VCaP (cell line): ENCODE results near the gene RNFT2.

Source experiments
- H3K27ac ChIP-seq: fragments of 450-650 bp; 2 replicates; pipeline ENCODE4 v1.5.1; 2017
- CTCF ChIP-seq: fragments of 450-650 bp; conservative IDR thresholded peaks from 2 replicates; pipeline ENCODE4 v1.5.1; 2017; ENCODE audit warnings: mild to moderate bottlenecking, moderate library complexity

RNFT2 gene

DNA sequence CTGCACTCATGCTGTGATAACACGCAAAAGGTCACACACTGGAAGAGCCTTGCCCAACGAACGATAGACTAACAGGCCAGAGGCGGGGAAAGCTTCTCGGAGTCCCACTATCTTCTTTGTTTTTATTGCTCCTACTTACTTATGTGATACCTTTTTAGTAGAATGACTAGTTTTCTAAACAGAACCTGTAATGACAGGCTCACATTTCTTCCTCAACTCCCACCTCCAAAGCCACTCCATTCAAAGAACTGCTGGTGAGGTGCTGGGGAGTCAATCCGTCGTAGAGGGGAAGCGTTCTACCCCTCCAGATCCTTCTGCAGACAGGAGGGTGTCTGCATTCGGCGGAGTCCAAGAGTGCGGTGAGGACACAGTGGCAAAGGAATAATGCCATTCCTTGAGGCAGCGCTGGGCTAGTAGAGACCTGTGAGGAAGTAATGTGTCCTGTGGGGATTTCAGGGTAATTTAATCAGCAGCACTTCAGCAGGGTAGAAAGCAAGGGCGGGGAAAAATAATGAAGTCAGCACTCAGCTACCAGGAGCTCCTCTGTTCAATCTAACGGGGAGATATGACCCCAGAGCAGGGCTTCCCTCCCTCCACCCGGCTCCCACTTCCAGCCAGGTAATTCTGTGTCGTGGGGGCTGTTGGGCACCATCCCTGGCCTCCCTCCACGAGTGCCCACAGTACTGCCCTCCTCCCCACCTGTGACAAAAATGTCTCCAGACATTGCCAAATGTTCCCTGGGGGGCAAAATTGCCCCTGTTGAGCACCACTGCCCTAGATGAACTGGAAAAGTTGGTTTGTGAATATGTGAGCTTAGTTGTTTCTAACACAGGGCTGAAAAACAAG lies 25.4 kb upstream of the RNFT2 start:
- TF ChIP-seq CTCF = no peak

DNA sequence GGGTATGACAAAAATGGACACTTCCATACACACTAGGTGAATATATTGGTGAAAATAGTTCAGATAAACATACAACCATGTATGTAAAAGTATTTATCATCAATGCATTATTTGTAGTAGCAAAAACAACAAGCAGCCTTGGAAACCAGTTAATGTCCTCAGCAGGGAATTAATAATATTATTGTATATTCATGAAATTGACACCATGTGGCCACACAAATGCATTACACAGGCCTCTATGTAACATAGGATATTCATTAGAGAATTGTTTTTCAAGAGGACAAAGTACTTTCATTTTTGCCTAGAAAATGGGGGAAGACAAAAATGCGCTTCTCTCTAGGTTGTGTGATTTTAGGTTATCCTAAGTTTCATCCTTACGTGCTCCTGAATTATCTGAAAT lies 24.6 kb upstream of the RNFT2 start:
- H3K27ac ChIP-seq = no peak overlapping the region
- no peak; the same call in 1 of the 2 replicates for TF ChIP-seq CTCF

More for the DNA sequence above, 25.4 kb upstream of the RNFT2 start:
- no peak overlapping the region for H3K27ac ChIP-seq

- TF ChIP-seq CTCF = no peak
Observed at GRCh38 chr12:116714175-116714574, 23.9 kb upstream of the RNFT2 start.

GRCh38 chr12:116717466-116718437 lies 20.4 kb upstream of the RNFT2 start:
- H3K27ac ChIP-seq = peak overlapping the region; percentile 61
- no peak for TF ChIP-seq CTCF

More at GRCh38 chr12:116714175-116714574, 23.9 kb upstream of the RNFT2 start:
- H3K27ac ChIP-seq = no peak overlapping the region

- H3K27ac ChIP-seq = peak overlapping the region; percentile 61
- TF ChIP-seq CTCF = no peak
Observed at GRCh38 chr12:116718655-116719454, 19.3 kb upstream of the RNFT2 start.

GRCh38 chr12:116719731-116720528 lies 18.2 kb upstream of the RNFT2 start:
- H3K27ac ChIP-seq = peak overlapping the region; percentile 61
- no peak for TF ChIP-seq CTCF
